GM19099 (cell line): ENCODE measurements around the gene TBC1D5.

Experiments
- POLR2A ChIP-seq: IDR thresholded peaks from 3 replicates; pipeline ENCODE4 v1.6.1; 2011; ENCODE audit warnings: low read depth; ENCODE audit not compliant: insufficient read length; ENCODE audit errors: extremely low read depth

TBC1D5 gene

DNA sequence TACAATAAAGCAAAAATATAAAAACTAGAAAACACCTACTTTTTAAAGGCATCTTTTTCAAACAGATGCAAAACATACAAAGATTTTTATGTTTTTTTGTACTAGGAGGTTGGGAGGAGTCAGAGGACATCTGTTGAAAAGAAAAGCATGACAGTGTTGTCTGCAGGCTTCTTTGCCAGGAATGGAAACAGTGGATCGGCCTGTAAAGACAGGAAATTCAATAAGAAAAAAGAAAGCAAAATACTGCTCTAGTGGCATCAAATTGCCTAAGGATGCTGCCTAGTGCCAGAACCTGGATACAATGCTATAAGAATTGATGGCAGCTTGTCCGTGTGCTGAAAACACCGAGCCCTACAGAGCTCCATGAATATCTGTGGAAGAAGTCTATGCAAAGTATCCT, 69.9 kb downstream of the TBC1D5 start:
- TF ChIP-seq POLR2A, result no peak

DNA sequence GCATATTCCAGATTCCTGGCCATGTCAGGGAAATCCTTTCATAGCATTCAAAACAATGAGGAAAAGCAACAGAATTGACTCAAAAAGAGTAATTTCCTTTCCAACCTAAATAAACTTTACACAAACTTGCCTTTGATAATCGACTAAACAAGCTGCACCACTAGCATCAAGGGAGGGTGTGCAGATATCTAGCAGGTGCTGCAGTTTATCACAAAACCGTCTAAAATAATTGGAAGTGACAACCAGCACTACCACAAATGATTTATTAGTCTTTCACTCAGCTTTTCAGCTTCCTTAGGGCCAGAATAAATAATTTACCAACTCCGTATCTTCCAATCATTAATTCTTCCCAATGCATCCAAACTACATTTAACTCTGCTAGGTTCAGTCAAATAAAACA, 71.7 kb downstream of the TBC1D5 start:
- no peak for TF ChIP-seq POLR2A

DNA sequence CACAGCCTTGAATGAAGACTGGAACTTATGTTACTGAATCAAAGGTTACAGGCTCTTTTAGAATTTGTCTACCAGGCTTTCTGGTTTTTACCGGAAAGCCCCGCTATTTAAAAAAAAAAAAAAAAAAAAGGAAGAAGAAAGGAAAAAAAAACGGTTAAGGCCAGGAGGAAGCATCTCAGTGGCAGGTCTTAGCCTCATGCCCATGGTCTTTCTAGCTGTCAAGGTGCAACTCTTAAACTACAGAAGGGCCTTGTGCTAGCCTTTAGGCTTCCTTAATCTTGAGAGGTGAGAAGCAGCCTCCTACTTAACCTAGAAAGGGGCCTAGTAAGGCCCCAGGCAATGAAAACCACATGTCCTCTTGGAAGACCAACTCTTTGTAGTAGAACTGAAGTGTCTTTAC, 77.5 kb downstream of the TBC1D5 start:
- TF ChIP-seq POLR2A, result no peak

DNA sequence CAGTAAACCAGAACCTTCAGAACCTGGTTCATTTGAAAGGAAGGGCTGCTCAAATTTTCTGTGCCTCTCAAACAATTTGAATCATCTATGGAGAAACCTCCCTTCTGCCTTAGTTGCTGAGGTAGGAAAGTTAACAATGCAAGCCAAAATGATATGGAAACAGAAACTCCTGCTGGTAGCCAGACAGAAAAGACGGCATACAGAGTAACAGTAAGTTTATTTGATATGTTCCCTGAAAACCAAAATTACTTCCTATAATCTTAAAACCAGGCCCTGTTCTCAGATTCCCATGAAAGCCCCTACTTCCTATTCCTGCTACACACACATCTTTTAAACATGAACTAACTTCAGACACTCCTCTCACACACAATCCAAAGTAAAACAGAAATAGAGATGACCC, 86.2 kb downstream of the TBC1D5 start:
- no peak for TF ChIP-seq POLR2A

DNA sequence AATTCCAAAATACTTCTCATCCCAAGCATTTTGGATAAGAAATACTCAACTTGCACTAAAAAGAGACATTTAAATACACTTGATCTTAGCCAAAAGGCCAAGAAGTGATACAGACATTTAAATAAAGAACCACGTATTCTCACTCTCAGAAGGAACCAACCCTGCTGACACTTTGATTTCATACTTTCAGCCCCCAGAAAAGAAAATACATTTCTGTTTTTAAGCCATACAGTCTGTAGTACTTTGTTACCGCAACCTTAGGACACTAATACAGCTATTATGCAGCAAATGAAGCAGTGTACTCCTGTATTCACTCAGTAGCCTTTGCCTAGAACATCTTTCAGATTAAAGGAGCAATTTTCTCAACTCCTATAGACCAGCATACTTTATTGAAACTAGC, 86.7 kb downstream of the TBC1D5 start:
- TF ChIP-seq POLR2A, result no peak

- no peak for TF ChIP-seq POLR2A
These were observed 97.2 kb downstream of the TBC1D5 start for GRCh38 chr3:17645074-17645698.

DNA sequence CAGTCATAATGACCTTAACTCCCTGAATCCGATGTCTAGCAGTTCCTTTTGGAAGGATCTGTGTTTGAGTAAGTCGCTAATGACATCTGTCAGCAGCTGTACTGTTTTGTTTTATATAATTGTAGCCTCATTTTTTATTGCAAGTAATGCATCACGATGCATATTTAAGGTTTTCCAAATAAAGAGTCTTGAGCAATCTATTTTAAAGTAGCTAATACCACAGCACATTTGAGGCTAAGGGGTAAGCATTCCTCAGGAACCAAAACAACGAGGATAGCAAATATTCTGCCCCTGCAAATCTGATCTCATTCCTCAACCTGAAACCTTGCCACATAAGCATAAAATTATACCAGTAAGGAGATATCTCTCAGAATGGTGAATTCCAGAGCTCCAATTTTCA, 98.7 kb downstream of the TBC1D5 start:
- TF ChIP-seq POLR2A, result no peak

DNA sequence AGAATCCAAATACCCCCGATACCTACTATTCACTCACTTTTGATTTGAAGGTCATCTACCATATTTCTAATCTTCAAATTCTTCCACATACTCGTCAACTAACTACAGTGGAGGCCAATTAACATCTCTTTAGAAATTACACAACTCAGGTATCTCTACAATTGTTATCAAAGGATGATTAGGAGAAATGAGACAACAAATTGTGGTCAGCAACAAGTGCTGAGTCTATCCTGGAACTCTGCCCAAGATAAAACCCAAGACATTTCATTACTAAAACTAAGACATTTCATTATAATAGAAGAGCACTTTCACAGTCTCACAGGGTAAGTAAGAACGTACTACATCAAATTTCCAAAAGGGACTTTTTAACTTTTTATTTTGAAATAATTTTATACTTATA, 100.0 kb downstream of the TBC1D5 start:
- TF ChIP-seq POLR2A, result no peak

- no peak for TF ChIP-seq POLR2A
These were observed 102.0 kb downstream of the TBC1D5 start for GRCh38 chr3:17640466-17640865.

GRCh38 chr3:17639765-17640164, 102.7 kb downstream of the TBC1D5 start:
- TF ChIP-seq POLR2A, result no peak

DNA sequence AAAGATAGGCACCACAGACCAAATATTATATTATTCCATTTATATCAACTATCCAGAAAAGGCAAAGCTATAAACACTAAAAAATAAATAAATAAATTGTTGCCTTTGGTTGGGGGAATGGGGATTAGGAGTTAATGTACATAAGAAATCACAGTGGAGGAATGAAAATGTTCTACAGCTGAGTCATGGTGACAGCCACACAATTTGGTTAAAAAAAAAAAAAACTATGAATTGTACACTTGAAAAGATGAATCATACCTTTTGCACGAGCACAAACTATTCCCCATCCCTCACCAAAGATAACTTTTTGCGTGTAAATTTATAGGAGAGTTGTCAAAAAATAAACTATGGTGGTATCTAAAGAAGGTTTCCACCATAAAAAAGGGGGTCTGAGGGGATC, 103.2 kb downstream of the TBC1D5 start:
- TF ChIP-seq POLR2A, result no peak

DNA sequence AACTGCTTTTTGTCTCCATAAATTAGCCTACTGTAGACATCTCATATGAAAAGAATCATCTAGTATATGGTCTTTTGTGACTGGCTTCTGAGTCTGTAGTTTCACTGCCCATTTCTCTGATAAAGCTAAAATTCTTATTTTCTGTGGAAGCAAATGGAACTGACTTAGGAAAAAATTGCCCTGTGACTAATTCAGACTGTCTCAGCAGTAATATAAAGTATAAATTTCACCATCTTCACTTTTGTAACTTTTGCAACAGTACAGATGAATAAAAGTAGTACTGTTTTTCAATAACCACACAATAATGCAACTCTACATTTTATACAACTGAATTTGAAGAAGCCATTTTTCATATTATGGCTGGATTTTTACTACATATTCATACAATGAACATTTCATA, 104.1 kb downstream of the TBC1D5 start:
- no peak for TF ChIP-seq POLR2A

GRCh38 chr3:17634964-17635363, 107.5 kb downstream of the TBC1D5 start:
- no peak for TF ChIP-seq POLR2A

DNA sequence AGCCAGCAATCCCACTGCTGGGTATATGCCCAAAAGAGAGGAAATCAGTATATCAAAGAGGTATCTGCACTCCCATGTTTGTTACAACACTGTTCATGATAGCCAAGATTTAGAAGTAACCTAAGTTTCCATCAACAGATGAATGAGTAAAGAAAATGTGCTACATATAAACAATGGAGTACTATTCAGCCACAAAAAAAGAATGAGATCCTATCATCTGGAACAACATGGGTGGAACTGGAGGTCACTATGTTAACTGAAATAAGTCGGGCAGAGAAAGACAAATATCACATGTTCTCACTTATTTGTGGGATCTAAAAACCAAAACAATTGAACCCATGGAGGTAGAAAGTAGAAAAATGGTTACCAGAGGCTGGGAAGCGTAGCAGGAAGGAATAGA, 108.2 kb downstream of the TBC1D5 start:
- TF ChIP-seq POLR2A, result no peak

GRCh38 chr3:17632401-17633100, 109.9 kb downstream of the TBC1D5 start:
- TF ChIP-seq POLR2A, result no peak

GRCh38 chr3:17631609-17632008, 110.8 kb downstream of the TBC1D5 start:
- TF ChIP-seq POLR2A, result no peak

DNA sequence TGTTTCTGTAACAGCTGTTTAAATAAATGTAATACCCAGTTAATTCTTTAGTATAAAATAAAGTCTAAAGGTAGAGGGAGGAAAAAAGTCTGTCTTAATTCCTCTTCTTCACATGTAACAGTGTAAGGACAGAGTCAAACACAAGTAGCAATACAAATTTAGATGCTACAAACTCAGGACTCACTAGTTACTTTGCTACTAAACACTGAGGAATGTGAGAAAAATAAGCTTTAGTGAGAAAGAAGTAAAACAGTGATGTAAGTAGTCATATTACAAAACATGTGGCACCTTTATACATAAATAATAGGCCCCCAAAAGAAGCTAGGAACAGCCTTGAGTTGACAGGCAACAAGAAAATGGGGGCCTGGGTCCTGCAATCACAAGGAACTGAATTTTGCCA, 113.0 kb downstream of the TBC1D5 start:
- no peak for TF ChIP-seq POLR2A

DNA sequence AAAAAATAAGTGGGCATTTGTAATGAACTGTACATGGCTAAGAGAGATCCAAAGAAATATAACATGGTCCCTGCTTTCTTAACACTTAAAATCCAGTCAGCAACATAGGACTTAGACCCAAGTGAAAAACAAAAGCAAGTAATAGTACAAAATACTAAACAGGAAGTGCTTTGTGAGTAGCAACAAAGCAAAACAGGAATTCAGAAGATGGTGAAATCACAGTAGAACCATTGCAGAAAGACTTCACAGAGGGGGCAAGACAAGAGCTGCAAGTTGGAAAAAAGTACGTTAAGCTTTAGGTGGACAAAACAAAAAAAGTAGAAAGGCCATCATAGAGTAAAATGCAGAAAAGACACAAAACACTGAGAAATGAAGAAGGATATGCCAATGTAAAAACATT, 116.0 kb downstream of the TBC1D5 start:
- no peak for TF ChIP-seq POLR2A

GRCh38 chr3:17625133-17625532, 117.3 kb downstream of the TBC1D5 start:
- TF ChIP-seq POLR2A, result no peak
